Stimulated activated CD8-positive, alpha-beta memory T cell treated with anti-CD3 and anti-CD28 coated beads, Interleukin-4, amount 100 ng/mL, for 4 hours (primary cell): ENCODE measurements around the gene PMM2.

Experiments
- DNase-seq, 2 donors: peaks; one replicate each; pipeline ENCODE4 v3.0.0-alpha.2; 2020; ENCODE audit warnings: low read depth in 2 of 2, low spot score in 1 of 2

Gene PMM2

GRCh38 chr16:8885674-8886592, 88.3 kb downstream of the PMM2 start:
- DNase-seq, result no peak

GRCh38 chr16:8886593-8887430, 89.2 kb downstream of the PMM2 start:
- no peak for DNase-seq

- DNase-seq, result no peak
Measured at GRCh38 chr16:8887431-8887765, 89.8 kb downstream of the PMM2 start.

DNA sequence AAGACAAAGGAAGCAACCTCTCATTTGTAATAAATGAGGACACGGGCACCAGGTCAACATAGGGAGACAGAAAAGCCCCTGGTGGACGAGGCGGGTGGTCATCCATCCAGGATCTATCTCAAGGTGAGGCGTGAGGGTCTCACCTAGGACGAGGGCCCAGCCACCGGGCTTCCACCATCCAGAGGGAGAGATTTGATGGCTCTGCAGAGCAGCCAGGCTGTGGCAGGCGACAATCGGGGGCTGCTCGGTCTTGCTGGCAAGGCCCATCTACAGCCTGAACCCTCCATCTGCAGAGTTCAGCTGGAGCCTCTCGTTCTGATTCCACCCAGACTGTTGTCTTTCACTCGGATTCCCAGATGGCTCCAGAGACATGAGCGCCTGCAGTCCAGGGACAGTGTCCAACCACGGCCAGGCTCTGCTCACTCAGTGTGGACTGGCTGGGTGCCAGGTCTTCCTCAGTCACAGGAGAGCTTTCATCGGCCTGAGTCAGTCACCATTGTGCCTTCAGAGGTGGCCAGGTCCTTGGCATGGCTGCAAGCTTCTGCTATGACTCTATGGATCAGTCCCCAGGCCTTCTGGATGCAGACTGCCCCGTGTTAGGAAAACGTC, 90.4 kb downstream of the PMM2 start:
- DNase-seq, result no peak

GRCh38 chr16:8888951-8889892, 91.6 kb downstream of the PMM2 start:
- DNase-seq, result no peak

- no peak for DNase-seq
Measured at GRCh38 chr16:8889893-8890548, 92.4 kb downstream of the PMM2 start.

- DNase-seq, result no peak
Measured at GRCh38 chr16:8890549-8890921, 92.9 kb downstream of the PMM2 start.

- DNase-seq, result no peak
Measured at GRCh38 chr16:8892101-8892575, 94.5 kb downstream of the PMM2 start.

GRCh38 chr16:8893426-8893825, 95.8 kb downstream of the PMM2 start:
- no peak for DNase-seq

DNA sequence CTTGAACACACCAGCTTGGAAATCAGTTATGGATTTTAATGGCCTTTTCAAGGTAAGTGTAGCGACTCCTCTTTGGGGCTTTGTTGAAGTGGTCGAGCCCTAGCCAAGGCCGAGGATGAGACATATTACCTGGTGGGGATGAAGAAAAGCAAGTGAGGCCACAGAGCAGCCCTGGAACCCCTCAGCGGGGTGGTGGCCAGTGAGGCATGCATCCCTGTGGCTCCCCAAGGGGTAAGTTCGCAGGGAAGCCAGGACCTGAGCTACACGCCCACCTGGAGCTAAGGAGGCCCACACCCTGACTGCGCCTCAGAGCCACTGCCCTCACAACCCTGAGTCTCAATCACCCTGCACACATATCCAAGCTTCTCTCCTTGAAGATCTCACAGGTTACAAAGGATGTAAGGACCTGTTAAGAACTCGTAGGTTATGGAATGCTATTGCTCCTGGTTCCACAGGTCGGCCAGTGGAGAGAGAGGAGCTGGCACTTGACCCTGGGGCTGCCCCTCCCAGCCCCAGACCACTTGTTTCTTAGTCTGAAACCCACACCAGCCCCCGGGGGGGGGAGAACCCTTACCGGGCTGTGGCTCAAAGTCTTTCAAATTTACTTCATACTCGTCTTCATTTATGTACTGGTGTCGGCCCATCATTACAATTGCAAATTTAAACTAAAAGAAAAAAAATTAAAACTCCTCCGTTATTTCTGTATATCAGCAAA, 96.5 kb downstream of the PMM2 start:
- no peak for DNase-seq

GRCh38 chr16:8894736-8895334, 97.2 kb downstream of the PMM2 start:
- no peak for DNase-seq

DNA sequence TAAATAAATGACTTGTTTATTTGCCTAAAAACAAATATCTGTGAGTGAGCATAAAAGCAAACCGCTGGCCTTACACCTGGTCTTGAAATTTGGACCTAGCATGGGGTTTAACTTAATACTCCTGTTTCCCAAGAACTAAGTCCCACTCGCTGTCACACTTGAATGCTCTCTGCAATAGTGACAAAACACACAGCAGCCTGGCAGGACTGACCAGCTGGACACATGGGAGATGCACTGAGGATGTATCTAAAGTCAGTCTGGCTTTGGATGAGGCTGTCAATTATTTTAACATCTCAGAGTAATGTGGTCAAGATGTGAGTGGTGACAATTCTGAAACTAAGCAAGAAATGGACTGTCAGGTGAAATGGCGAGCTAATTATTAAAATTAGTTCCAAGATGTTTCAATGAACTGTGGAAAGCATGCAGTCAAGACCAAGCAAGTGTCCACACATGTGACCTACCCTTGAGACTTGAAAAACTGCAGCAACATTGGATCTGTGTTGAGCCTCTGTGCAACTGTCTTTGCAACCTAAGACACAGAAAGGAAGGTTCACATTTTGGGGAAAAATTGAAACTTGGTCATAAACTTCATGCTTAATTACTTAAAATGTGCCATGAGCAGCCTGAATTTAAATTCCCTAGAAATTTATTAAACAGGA, 101.2 kb downstream of the PMM2 start:
- no peak for DNase-seq
